ENCODE measurements around the gene VASP.

- TF ChIP-seq POLR2AphosphoS5 (IDR thresholded peaks at IDR 0.05; ENCODE audit: low read depth, low read length) (no peak), TAF1 (IDR thresholded peaks at IDR 0.05; ENCODE audit: borderline replicate concordance, insufficient read depth, low read length) (no peak), REST (IDR thresholded peaks at IDR 0.05; ENCODE audit: insufficient read depth in 1 of 2, low read depth in 2 of 2, low read length in 2 of 2) (no peak)
Observed at GRCh38 chr19:45567609-45568008, 60.3 kb downstream of the VASP start.
